ENCODE measurements around the gene RORB. TPM values are rescaled to one million over a fixed set of nuclear protein-coding genes. Genes with fewer than 3 reads are reported as not detected.

Gene RORB
- polyA plus RNA-seq, 1 donor = 0.16 TPM

DNA sequence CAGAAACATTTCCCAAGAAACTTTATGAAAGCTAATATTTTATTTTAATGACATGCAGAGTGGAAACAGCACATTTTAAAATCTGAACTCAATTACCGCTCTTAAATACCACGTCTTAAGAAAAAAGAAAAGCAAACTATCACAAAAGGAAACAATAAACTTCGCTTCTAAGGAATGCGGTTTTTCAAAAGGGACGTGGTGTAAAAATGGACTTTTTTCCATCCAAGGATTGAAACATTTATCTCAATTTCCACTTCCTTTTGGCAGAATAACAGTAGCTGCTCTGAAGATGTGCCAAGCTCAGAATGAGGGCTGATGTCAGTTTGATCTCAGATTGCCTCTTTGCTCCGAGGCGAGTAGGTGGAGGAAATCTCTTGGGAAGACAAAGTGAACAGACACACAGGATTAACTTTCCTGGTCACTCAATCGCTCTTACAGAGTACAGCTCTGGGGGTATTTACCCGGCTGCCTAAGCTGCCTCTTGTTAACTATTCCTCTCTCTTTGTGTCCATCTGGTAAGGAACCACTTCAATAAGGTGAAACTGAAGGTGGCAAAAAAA lies 232.1 kb downstream of the RORB start:
- no peaks in the 10 kb centered on the region for H3K9me3 ChIP-seq (ENCODE audit: control insufficient read depth, low read depth, low read length)
- peaks cover 7% of the 10 kb centered on the region for H3K36me3 ChIP-seq (ENCODE audit: control insufficient read depth, insufficient read depth, low read length)
- 85% methylated on average over 4 of the region's 9 CpGs for WGBS (ENCODE audit: insufficient coverage, low lambda C conversion rate)
- H3K4me3 ChIP-seq (ENCODE audit: low read length) = no peak overlapping the region
- no peaks in the 10 kb centered on the region for H3K27me3 ChIP-seq (ENCODE audit: control insufficient read depth, insufficient read depth, low read length)
- H3K4me1 ChIP-seq (ENCODE audit: control insufficient read depth, insufficient read depth, low read length) = no peaks in the 10 kb centered on the region
- no peak for DNase-seq
- H3K27ac ChIP-seq (ENCODE audit: low read length) = no peak overlapping the region

DNA sequence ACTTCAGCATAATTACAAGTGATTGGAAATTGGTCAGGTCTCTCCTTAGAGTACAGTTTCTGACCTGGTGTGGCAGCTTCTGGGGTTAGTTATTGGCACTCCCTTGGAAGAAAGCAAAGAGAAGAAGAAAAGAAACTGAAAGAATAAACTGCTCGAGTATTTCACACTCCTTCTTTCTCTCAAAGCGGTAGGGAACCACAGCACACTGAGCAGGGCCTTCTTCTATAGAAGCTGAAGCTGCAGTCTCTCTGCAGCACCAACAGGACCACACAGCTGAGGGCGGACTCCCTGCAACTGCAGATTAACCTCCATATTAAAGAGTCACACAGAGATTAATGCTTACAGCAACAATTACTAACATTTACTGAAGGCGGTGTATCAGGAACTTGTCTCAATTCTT lies 238.6 kb downstream of the RORB start:
- Histone ChIP-seq H3K4me3 (ENCODE audit: low read length) (no peak overlapping the region), H3K36me3 (ENCODE audit: control insufficient read depth, insufficient read depth, low read length) (peaks cover 17% of the 10 kb centered on the region), H3K27ac (ENCODE audit: low read length) (no peak overlapping the region), H3K9me3 (ENCODE audit: control insufficient read depth, low read depth, low read length) (no peaks in the 10 kb centered on the region), H3K4me1 (ENCODE audit: control insufficient read depth, insufficient read depth, low read length) (no peaks in the 10 kb centered on the region), H3K27me3 (ENCODE audit: control insufficient read depth, insufficient read depth, low read length) (no peaks in the 10 kb centered on the region)
- DNase-seq = no peak
- WGBS (ENCODE audit: insufficient coverage, low lambda C conversion rate) = 83% methylated on average over 1 of the region's 4 CpGs

DNA sequence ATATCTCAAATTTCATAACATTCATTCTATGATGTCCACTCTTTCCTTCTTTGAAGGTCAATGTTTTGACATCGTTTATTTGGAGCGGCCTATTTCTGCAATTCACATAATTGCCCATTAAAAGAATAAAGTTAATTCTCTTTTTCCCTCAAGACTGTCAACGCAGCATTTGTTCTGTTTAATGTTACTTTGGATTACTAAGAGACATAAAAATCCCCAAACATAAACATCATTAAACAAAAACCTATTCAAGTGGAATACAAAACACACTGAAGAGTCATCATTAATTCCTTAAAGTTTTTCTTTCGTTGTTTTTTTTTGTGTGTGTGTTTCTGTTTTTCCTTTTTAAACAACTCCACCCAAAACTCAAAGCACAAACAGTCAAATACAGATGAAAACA lies 239.5 kb downstream of the RORB start:
- Histone ChIP-seq H3K4me1 (ENCODE audit: control insufficient read depth, insufficient read depth, low read length) (no peaks in the 10 kb centered on the region), H3K4me3 (ENCODE audit: low read length) (no peak overlapping the region), H3K36me3 (ENCODE audit: control insufficient read depth, insufficient read depth, low read length) (peaks cover 17% of the 10 kb centered on the region), H3K27ac (ENCODE audit: low read length) (no peak overlapping the region), H3K9me3 (ENCODE audit: control insufficient read depth, low read depth, low read length) (no peaks in the 10 kb centered on the region), H3K27me3 (ENCODE audit: control insufficient read depth, insufficient read depth, low read length) (no peaks in the 10 kb centered on the region)
- no peak for DNase-seq
- WGBS (ENCODE audit: insufficient coverage, low lambda C conversion rate) = 100% methylated on average over 3 of the region's 4 CpGs

DNA sequence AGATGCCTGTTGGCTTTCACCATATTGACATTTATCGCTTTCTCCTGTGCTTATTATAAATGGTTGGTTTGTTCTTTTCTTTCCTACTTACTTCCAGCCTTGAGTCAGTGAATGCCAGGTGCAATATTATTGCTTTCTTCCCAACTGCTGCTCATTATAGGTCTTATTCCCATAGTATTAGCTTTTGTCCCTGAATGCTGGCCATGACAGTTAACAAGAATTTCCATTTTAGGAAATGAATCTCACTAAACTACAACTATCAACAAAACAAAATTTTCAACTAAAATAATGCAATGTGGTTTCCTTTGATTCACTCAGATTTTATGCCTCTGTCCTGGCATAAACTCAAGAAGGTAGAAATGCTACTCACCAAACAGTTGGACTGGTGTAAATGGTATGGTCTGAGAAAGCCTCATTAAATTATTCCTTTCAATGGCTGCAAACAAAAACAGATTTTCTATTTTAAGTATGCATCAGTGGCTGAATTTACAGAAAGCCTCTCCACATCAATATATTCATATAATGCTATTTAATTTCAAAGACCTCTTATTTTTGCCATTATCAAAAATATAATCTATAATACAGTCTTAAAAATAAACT lies 245.2 kb downstream of the RORB start:
- no peaks in the 10 kb centered on the region for H3K4me1 ChIP-seq (ENCODE audit: control insufficient read depth, insufficient read depth, low read length)
- H3K36me3 ChIP-seq (ENCODE audit: control insufficient read depth, insufficient read depth, low read length) = peaks cover 19% of the 10 kb centered on the region
- no peak overlapping the region for H3K4me3 ChIP-seq (ENCODE audit: low read length)
- no peak overlapping the region for H3K27ac ChIP-seq (ENCODE audit: low read length)
- no peak for DNase-seq
- no CpG with 5 or more reads among the region's 1 CpG for WGBS (ENCODE audit: insufficient coverage, low lambda C conversion rate)
- no peaks in the 10 kb centered on the region for H3K27me3 ChIP-seq (ENCODE audit: control insufficient read depth, insufficient read depth, low read length)
- no peaks in the 10 kb centered on the region for H3K9me3 ChIP-seq (ENCODE audit: control insufficient read depth, low read depth, low read length)

Measured in large intestine (tissue), 3 donors.